H1 (cell line): ENCODE measurements around the gene MSH4. TPM values are rescaled to one million over a fixed set of nuclear protein-coding genes. Genes with fewer than 3 reads are reported as not detected.

Experiments
- CTCF ChIA-PET: fragments of 300-600 bp; sonication (Branson Sonifier 250); formaldehyde crosslinking; loops from one replicate; lab custom pipeline; 2021; ENCODE audit not compliant: partially characterized antibody; lab: Charles Lee
- POLR2A ChIA-PET: fragments of 300-600 bp; sonication (Branson Sonifier 250); formaldehyde crosslinking; loops from one replicate; lab custom pipeline; 2021; ENCODE audit warnings: inconsistent platforms; ENCODE audit not compliant: partially characterized antibody; lab: Charles Lee
- DNase-seq, 2 experiments: peaks; one replicate each; pipeline versions ENCODE4 v3.0.0 to v3.0.0-alpha.2; 2010 to 2022; ENCODE audit warnings: low spot score in 2 of 2, low read depth in 1 of 2, mixed read lengths in 1 of 2
- FAIRE-seq: peaks from 2 replicates; lab custom pipeline; 2011; peaks lifted over from hg19 to GRCh38; lab: Jason Lieb, UNC
- H2AFZ ChIP-seq: 2 replicates; pipeline ENCODE4 v1.8.1; 2012; ENCODE audit warnings: low read length, inconsistent platforms
- H2AK5ac ChIP-seq: 2 replicates; pipeline ENCODE4 v1.6.1; 2013; ENCODE audit warnings: low read depth, low read length
- H2BK120ac ChIP-seq: replicated peaks from 2 replicates; pipeline ENCODE3; 2013; ENCODE audit warnings: low read depth, low read length, inconsistent platforms
- H2BK12ac ChIP-seq: 2 replicates; pipeline ENCODE4 v1.6.1; 2013; ENCODE audit warnings: low read depth, low read length
- H2BK15ac ChIP-seq: 2 replicates; pipeline ENCODE4 v1.6.1; 2013; ENCODE audit warnings: low read length
- H2BK20ac ChIP-seq: 2 replicates; pipeline ENCODE4 v1.6.1; 2013; ENCODE audit warnings: low read length
- H2BK5ac ChIP-seq: 2 replicates; pipeline ENCODE4 v1.6.1; 2013; ENCODE audit warnings: low read depth, low read length
- H3K14ac ChIP-seq: 2 replicates; pipeline ENCODE4 v1.6.1; 2013; ENCODE audit warnings: inconsistent platforms; ENCODE audit not compliant: insufficient read length
- H3K18ac ChIP-seq: 2 replicates; pipeline ENCODE4 v1.6.1; 2013; ENCODE audit warnings: low read length; ENCODE audit errors: extremely low read depth
- H3K23ac ChIP-seq: 2 replicates; pipeline ENCODE4 v1.6.1; 2013; ENCODE audit warnings: inconsistent platforms; ENCODE audit not compliant: insufficient read length
- H3K23me2 ChIP-seq: 2 replicates; pipeline ENCODE4 v1.6.1; 2013; ENCODE audit warnings: low read depth, low read length
- H3K27ac ChIP-seq: 2 replicates; pipeline ENCODE4 v1.6.1; 2011; ENCODE audit warnings: low read depth, low read length, inconsistent platforms
- H3K27me3 ChIP-seq, 4 experiments: replicated peaks in 1 of 4; 1 replicate in 1 of 4; 2 replicates in 3 of 4; pipeline versions ENCODE4 v1.6.1 to v1.8.1; 2011 to 2013; ENCODE audit warnings: low read length in 3 of 4, mild to moderate bottlenecking in 3 of 4, inconsistent platforms in 2 of 4, mixed read lengths in 2 of 4, moderate library complexity in 1 of 4; ENCODE audit not compliant: control insufficient read depth in 3 of 4, insufficient read depth in 3 of 4; ENCODE audit errors: extremely low read depth in 1 of 4
- H3K36me3 ChIP-seq, 4 experiments: 2 replicates each; pipeline versions ENCODE4 v1.6.1 to v1.8.1; 2011 to 2013; ENCODE audit warnings: mild to moderate bottlenecking in 4 of 4, low read length in 3 of 4, moderate library complexity in 2 of 4, control low read depth in 1 of 4, inconsistent platforms in 1 of 4; ENCODE audit not compliant: insufficient read depth in 4 of 4, control insufficient read depth in 2 of 4
- H3K4ac ChIP-seq: replicated peaks from 2 replicates; pipeline ENCODE3; 2013; ENCODE audit warnings: low read length, low read depth, mixed read lengths, inconsistent platforms; ENCODE audit not compliant: insufficient read length
- H3K4me1 ChIP-seq, 4 experiments: replicated peaks in 1 of 4; 1 replicate in 1 of 4; 2 replicates in 3 of 4; pipeline versions ENCODE4 v1.6.1 to v1.8.1; 2011 to 2013; ENCODE audit warnings: low read length in 3 of 4, inconsistent platforms in 2 of 4, mixed read lengths in 1 of 4; ENCODE audit not compliant: insufficient read depth in 4 of 4, control insufficient read depth in 3 of 4
- H3K4me2 ChIP-seq, 2 experiments: 2 replicates each; pipeline versions ENCODE4 v1.6.1 to v1.8.1; 2011 to 2013; ENCODE audit warnings: low read depth in 2 of 2, low read length in 2 of 2, control low read depth in 1 of 2, inconsistent platforms in 1 of 2, mild to moderate bottlenecking in 1 of 2; ENCODE audit not compliant: insufficient read depth in 1 of 2
- H3K4me3 ChIP-seq, 4 experiments: fragments of 200-600, 300-600 bp in 1 of 4; sonication (generic), shearing (Covaris generic), sonication (Bioruptor Twin) in 1 of 4; 2 replicates each; pipeline versions ENCODE4 v1.5.1 to v1.8.1; 2011 to 2016; ENCODE audit warnings: low read length in 4 of 4, low read depth in 3 of 4, control low read depth in 2 of 4, inconsistent platforms in 2 of 4, mild to moderate bottlenecking in 2 of 4, mixed read lengths in 1 of 4, moderate library complexity in 1 of 4; ENCODE audit not compliant: insufficient read depth in 2 of 4; ENCODE audit errors: extremely low read depth in 1 of 4
- H3K56ac ChIP-seq: replicated peaks from 2 replicates; pipeline ENCODE3; 2013; ENCODE audit warnings: low read depth, mild to moderate bottlenecking, mixed read lengths, low read length, inconsistent platforms; ENCODE audit not compliant: insufficient read length
- H3K79me1 ChIP-seq: 2 replicates; pipeline ENCODE4 v1.6.1; 2013; ENCODE audit warnings: low read depth, low read length, control low read depth
- H3K79me2 ChIP-seq, 2 experiments: 2 replicates each; pipeline versions ENCODE4 v1.6.1 to v1.8.1; 2012 to 2013; ENCODE audit warnings: low read length in 2 of 2, mild to moderate bottlenecking in 2 of 2, inconsistent platforms in 1 of 2; ENCODE audit not compliant: insufficient read depth in 2 of 2, control insufficient read depth in 1 of 2
- H3K9ac ChIP-seq, 4 experiments: replicated peaks in 1 of 4; 1 replicate in 1 of 4; 2 replicates in 3 of 4; pipeline versions ENCODE4 v1.6.1 to v1.8.1; 2011 to 2013; ENCODE audit warnings: low read depth in 3 of 4, low read length in 3 of 4, control low read depth in 2 of 4, mild to moderate bottlenecking in 2 of 4, moderate library complexity in 2 of 4, inconsistent platforms in 1 of 4; ENCODE audit errors: extremely low read depth in 1 of 4
- H3K9me3 ChIP-seq, 2 experiments: 2 replicates each; pipeline versions ENCODE4 v1.6.1 to v1.8.1; 2012 to 2013; ENCODE audit warnings: mild to moderate bottlenecking in 2 of 2, moderate library complexity in 2 of 2, control low read depth in 1 of 2, inconsistent platforms in 1 of 2, low read depth in 1 of 2, low read length in 1 of 2, mixed read lengths in 1 of 2; ENCODE audit not compliant: insufficient read depth in 2 of 2
- H4K20me1 ChIP-seq, 2 experiments: replicated peaks in 1 of 2; 2 replicates each; pipeline versions ENCODE3 to v1.8.1; 2011 to 2013; ENCODE audit warnings: inconsistent platforms in 2 of 2, low read length in 2 of 2, mild to moderate bottlenecking in 1 of 2; ENCODE audit not compliant: insufficient read depth in 2 of 2, control insufficient read depth in 1 of 2
- H4K5ac ChIP-seq: 2 replicates; pipeline ENCODE4 v1.6.1; 2013; ENCODE audit warnings: low read length, low read depth, mixed read lengths, inconsistent platforms; ENCODE audit not compliant: insufficient read length
- H4K8ac ChIP-seq: 2 replicates; pipeline ENCODE4 v1.8.0; 2013; ENCODE audit warnings: mild to moderate bottlenecking, moderate library complexity, low read length, inconsistent platforms; ENCODE audit not compliant: insufficient read depth; ENCODE audit errors: extremely low read depth
- H4K91ac ChIP-seq: replicated peaks from 2 replicates; pipeline ENCODE3; 2013; ENCODE audit warnings: low read length, mixed read lengths, inconsistent platforms; ENCODE audit not compliant: insufficient read length
- RFX5 ChIP-seq: IDR thresholded peaks from 2 replicates; pipeline ENCODE4 v1.6.1; 2011; ENCODE audit warnings: low read depth, low read length, improper control_type of control experiment, borderline replicate concordance
- TAF7 ChIP-seq: optimal IDR thresholded peaks from 2 replicates; pipeline ENCODE3; 2011; ENCODE audit warnings: low read depth, mild to moderate bottlenecking, inconsistent platforms, low read length, moderate library complexity, borderline replicate concordance
- WGBS, 2 experiments: shearing (Covaris generic) in 1 of 2; methylation state at CpG; one replicate each; pipeline versions ENCODE4 v1.1.6 to v1.1.7; 2013 to 2015; ENCODE audit warnings: low lambda C conversion rate in 2 of 2, mixed read lengths in 2 of 2, inconsistent platforms in 1 of 2, low coverage in 1 of 2, missing lambda C conversion rate in 1 of 2; ENCODE audit not compliant: insufficient replicate concordance in 2 of 2, insufficient coverage in 1 of 2, insufficient read length in 1 of 2; ENCODE audit errors: extremely low coverage in 1 of 2, missing lambda C conversion rate in 1 of 2; 5-methylcytosine and 5-hydroxymethylcytosine counted together
- polyA plus RNA-seq, 7 experiments: library from polyadenylated mRNA; depleted of rRNA in 3 of 7; stranded (reverse) in 5 of 7; unstranded in 2 of 7; fragments of >200 nt in 5 of 7; fragments of 200-250 nt in 2 of 7; gene quantifications; 1 replicate in 5 of 7; 2 replicates in 1 of 7; 4 replicates in 1 of 7; pipeline versions ENCODE4 v1.2.1 to v1.2.3, GENCODE V29; 2011 to 2013; ENCODE audit warnings: missing spikeins in 2 of 7, mixed read lengths in 2 of 7
- total RNA-seq: library from RNA; stranded (reverse); fragmentation: NEBNext Ultra II Directional; extraction: Animal tissue kit (Norgen Biotek cat#: 25700); gene quantifications from 2 replicates; pipeline ENCODE4 v1.2.1, GENCODE V29; 2021

Gene MSH4
- total and polyA plus RNA-seq, 2 of the 8 experiments (the other 6 are each of a cell fraction or from before 2014, with no cell fraction given), result 0.03 to 0.22 TPM

DNA sequence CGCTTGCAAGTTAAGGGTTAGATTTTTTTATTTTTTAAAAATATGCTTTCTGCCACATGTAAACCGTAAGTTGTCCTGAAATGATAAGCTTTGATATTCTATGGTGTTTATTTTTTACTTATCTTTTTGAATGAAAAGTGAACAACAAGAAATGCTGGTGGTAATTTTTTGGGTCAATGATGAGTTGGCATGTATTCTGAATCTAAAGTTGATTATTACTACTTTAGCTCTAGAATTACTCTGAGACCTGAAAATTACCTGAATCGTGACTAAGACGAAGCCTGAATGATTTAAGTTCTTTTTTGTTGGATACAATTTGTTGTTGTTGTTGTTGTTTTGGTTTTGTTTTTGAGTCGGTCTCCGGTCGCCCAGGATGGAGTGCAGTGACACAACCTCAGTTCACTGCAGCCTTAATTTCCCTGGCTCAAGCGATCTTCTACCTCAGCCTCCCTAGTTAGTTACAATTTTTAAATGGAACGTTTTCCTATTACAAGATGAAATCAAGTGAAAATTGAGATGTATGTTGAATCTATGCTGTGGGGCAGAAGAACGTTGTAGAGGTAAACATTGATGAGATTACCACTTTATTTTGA is 9.7 kb upstream of the MSH4 start:
- H2AK5ac ChIP-seq, result no peak overlapping the region
- DNase-seq (no peak), FAIRE-seq (no peak)
- H3K4me3 ChIP-seq, result peak overlapping the region; percentile 78 to 95 (median 86)
- no peak overlapping the region for H3K18ac ChIP-seq
- CTCF ChIA-PET, result interaction anchor here (0.6 kb wide), 1 partner anchor 49 kb away, joined by 3 read pairs; no protein-coding TSS in a partner anchor
- H3K56ac ChIP-seq, result no peak overlapping the region
- H2BK12ac ChIP-seq, result no peak overlapping the region
- H2BK20ac ChIP-seq, result no peak overlapping the region
- H3K23me2 ChIP-seq, result peaks cover 5% of the 10 kb centered on the region; the same call in 1 of the 2 replicates
- H4K8ac ChIP-seq, result no peak overlapping the region
- H3K4me2 ChIP-seq, result peak overlapping the region; percentile 88 to 90
- no peaks in the 10 kb centered on the region for H3K79me1 ChIP-seq
- POLR2A ChIA-PET, result interaction anchor here (0.6 to 4.6 kb wide), 18 partner anchors 10 to 521 kb away, joined by 3 to 112 read pairs (median 6); partner anchors contain the start of gene MSH4
- no peak overlapping the region for H3K4ac ChIP-seq
- H3K27ac ChIP-seq, result 0 out of 2 replicates have a peak overlapping the region, but pooled peaks have one; percentile 70
- H4K20me1 ChIP-seq, result peaks cover 6 to 7% of the 10 kb centered on the region in 2 experiments
- H3K9me3 ChIP-seq, result no peaks in the 10 kb centered on the region
- H2BK120ac ChIP-seq, result no peak overlapping the region
- 6% methylated on average over 10 of the region's 10 CpGs; no CpG with 5 or more reads in 1 of the 2 experiments for WGBS, 2 experiments
- no peak overlapping the region for H3K23ac ChIP-seq
- no peak overlapping the region for H2BK5ac ChIP-seq
- H2BK15ac ChIP-seq, result no peak overlapping the region
- TF ChIP-seq RFX5, result no peak
- TF ChIP-seq TAF7, result peak; percentile 49
- H3K36me3 ChIP-seq, result peaks cover 8 to 49% (median 34%) of the 10 kb centered on the region in 4 experiments
- peaks cover 20 to 60% of the 10 kb centered on the region in 2 experiments for H3K79me2 ChIP-seq
- H3K9ac ChIP-seq, result peak overlapping the region in 3 of 4 experiments; percentile 80 to 96 (median 81); a peak in 6 of 7 replicates
- H3K14ac ChIP-seq, result no peak overlapping the region
- H4K5ac ChIP-seq, result peak overlapping the region; percentile 84
- H3K27me3 ChIP-seq, result no peaks in the 10 kb centered on the region
- peaks cover 0 to 3% (median 2%) of the 10 kb centered on the region in 4 experiments; a peak in 2 of 7 replicates for H3K4me1 ChIP-seq
- no peak overlapping the region for H4K91ac ChIP-seq
- no peak overlapping the region for H2AFZ ChIP-seq
